K562 (cell line): Measurements from ENCODE around the gene HLF. TPM values are rescaled to one million over a fixed set of nuclear protein-coding genes. Genes with fewer than 3 reads are reported as not detected.

Source experiments
- ATAC-seq: fragments of 200-7000 bp; cut with Tn5 transposase; 3 replicates; pipeline ENCODE4 v1.9.1; 2020; ENCODE audit warnings: moderate library complexity
- BruUV-seq: library from RNA; stranded (reverse); fragments of 400-500 nt; replicated peaks from 2 replicates; lab custom pipeline; 2021; lab: Mats Ljungman, UMichigan
- CTCF ChIA-PET: fragments of 300-600 bp; formaldehyde crosslinking; extraction: SDS; loops from one replicate; lab custom pipeline; 2021; ENCODE audit warnings: low intra/inter-chr PET ratio; lab: Yijun Ruan, JAX
- POLR2A ChIA-PET: fragments of 300-600, 350-650 bp; sonication (Branson Sonifier 250); formaldehyde crosslinking; extraction: SDS; loops from one replicate; lab custom pipeline; 2021; ENCODE audit warnings: antibody characterized with exemption, inconsistent platforms; lab: Yijun Ruan, JAX
- DNase-seq, 4 experiments: peaks; one replicate each; pipeline versions ENCODE4 v3.0.0 to v3.0.0-alpha.2; 2011 to 2018; ENCODE audit warnings: low spot score in 3 of 4, mixed read lengths in 3 of 4; ENCODE audit errors: extremely low read depth in 1 of 4
- FAIRE-seq: peaks from 2 replicates; lab custom pipeline; 2011; peaks lifted over from hg19 to GRCh38; lab: Jason Lieb, UNC
- H2AFZ ChIP-seq: 2 replicates; pipeline ENCODE4 v1.6.0; 2011; ENCODE audit warnings: low read depth, low read length, control low read depth, inconsistent platforms
- H3K27ac ChIP-seq: fragments of 200-600 bp; 3 replicates; pipeline ENCODE4 v1.8.0; 2011; ENCODE audit warnings: low read depth, mild to moderate bottlenecking, control low read depth, inconsistent platforms, low read length, moderate library complexity, mixed read lengths; ENCODE audit errors: extremely low read depth
- H3K27me3 ChIP-seq, 2 experiments: fragments of 300-600 bp in 1 of 2; 2 replicates in 1 of 2; 3 replicates in 1 of 2; pipeline versions ENCODE4 v1.6.0 to v1.8.0; 2011; ENCODE audit warnings: inconsistent platforms in 2 of 2, low read length in 2 of 2, mild to moderate bottlenecking in 1 of 2, mixed read lengths in 1 of 2, moderate library complexity in 1 of 2; ENCODE audit not compliant: control insufficient read depth in 2 of 2, insufficient read depth in 2 of 2
- H3K36me3 ChIP-seq: fragments of 300-600 bp; 3 replicates; pipeline ENCODE4 v1.8.0; 2011; ENCODE audit warnings: mild to moderate bottlenecking, low read length, inconsistent platforms; ENCODE audit not compliant: control insufficient read depth, insufficient read depth
- H3K4me1 ChIP-seq, 2 experiments: fragments of 200-600 bp in 1 of 2; replicated peaks in 1 of 2; 2 replicates in 1 of 2; 3 replicates in 1 of 2; pipeline versions ENCODE4 v1.5.1 to v1.8.0; 2011; ENCODE audit warnings: inconsistent platforms in 2 of 2, low read length in 2 of 2, mild to moderate bottlenecking in 1 of 2, mixed read lengths in 1 of 2, moderate library complexity in 1 of 2; ENCODE audit not compliant: control insufficient read depth in 2 of 2, insufficient read depth in 2 of 2
- H3K4me2 ChIP-seq: 2 replicates; pipeline ENCODE4 v1.6.1; 2011; ENCODE audit warnings: low read length, control low read depth, inconsistent platforms, mixed read lengths; ENCODE audit not compliant: insufficient read depth
- H3K4me3 ChIP-seq: fragments of 200-600 bp; sonication (generic), shearing (Covaris generic); 2 replicates; pipeline ENCODE4 v1.5.1; 2016; ENCODE audit warnings: control low read depth, inconsistent platforms
- H3K79me2 ChIP-seq: fragments of 200-600 bp; 3 replicates; pipeline ENCODE4 v1.8.0; 2011; ENCODE audit warnings: low read length, inconsistent platforms; ENCODE audit not compliant: control insufficient read depth, insufficient read depth
- H3K9ac ChIP-seq, 2 experiments: 2 replicates each; pipeline versions ENCODE4 v1.6.0 to v1.6.1; 2011; ENCODE audit warnings: low read depth in 2 of 2, low read length in 2 of 2, control low read depth in 1 of 2, inconsistent platforms in 1 of 2, mild to moderate bottlenecking in 1 of 2, mixed read lengths in 1 of 2; ENCODE audit not compliant: insufficient read depth in 1 of 2
- H3K9me1 ChIP-seq: one replicate; pipeline ENCODE4 v1.6.0; 2011; ENCODE audit warnings: inconsistent platforms, mild to moderate bottlenecking, low read length, moderate library complexity; ENCODE audit not compliant: control insufficient read depth, insufficient read depth
- H3K9me3 ChIP-seq: replicated peaks from 2 replicates; pipeline ENCODE4 v1.5.1; 2011; ENCODE audit warnings: low read depth, low read length, inconsistent platforms; ENCODE audit not compliant: control insufficient read depth, insufficient read depth
- H4K20me1 ChIP-seq: replicated peaks from 2 replicates; pipeline ENCODE4 v1.6.1; 2011; ENCODE audit warnings: low read length, inconsistent platforms, mixed read lengths; ENCODE audit not compliant: control insufficient read depth, insufficient read depth
- CHD7 ChIP-seq: fragments of 200-600 bp; sonication (generic); IDR thresholded peaks from one replicate; pipeline ENCODE4 v1.6.1; 2012; ENCODE audit warnings: mild to moderate bottlenecking, low read depth, low read length, inconsistent platforms
- FOXJ3 ChIP-seq: sonication (generic); formaldehyde crosslinking; IDR thresholded peaks from 2 replicates; pipeline ENCODE4 v1.4.0; 2020; ENCODE audit warnings: mild to moderate bottlenecking, missing genetic modification reagents
- ZZZ3 ChIP-seq: fragments of 450-650 bp; IDR thresholded peaks from 2 replicates; pipeline ENCODE4 v1.6.1; 2016; ENCODE audit warnings: antibody characterized with exemption, mild to moderate bottlenecking, moderate library complexity
- WGBS: fragments of 100-300 bp; shearing (Covaris generic); methylation state at CpG from one replicate; pipeline ENCODE4 v1.1.6; 2016; ENCODE audit warnings: low coverage, mixed read lengths; ENCODE audit not compliant: insufficient coverage; ENCODE audit errors: missing lambda C conversion rate; 5-methylcytosine and 5-hydroxymethylcytosine counted together
- in situ Hi-C: fragments of 300-500 bp; cut with MboI; formaldehyde crosslinking; loops from 4 replicates; pipeline ENCODE4 v1.15.0; 2018; ENCODE audit warnings: inconsistent platforms, mixed read lengths
- intact Hi-C: fragments of 100-400 bp; cut with micrococcal nuclease; formaldehyde crosslinking; loops from 2 replicates; pipeline ENCODE4 v1.14.2; 2022
- polyA plus RNA-seq, 8 experiments: library from polyadenylated mRNA; depleted of rRNA in 4 of 8; stranded (reverse) in 5 of 8; unstranded in 3 of 8; fragments of >200 nt; fragmentation: Nextera tagmentation in 2 of 8; fragmentation: Illumina TruSeq in 1 of 8; extraction: Ambion mirVana in 2 of 8; extraction: Trizol in 1 of 8; gene quantifications; 2 replicates each; pipeline versions ENCODE4 v1.2.1 to v1.2.3, GENCODE V29; 2011 to 2014; ENCODE audit warnings: inconsistent platforms in 1 of 8, missing spikeins in 1 of 8
- total RNA-seq, 7 experiments: library from RNA; depleted of rRNA in 6 of 7; stranded (reverse); fragments of >200 nt in 6 of 7; fragmentation: Illumina TruSeq in 2 of 7; extraction: Trizol in 2 of 7; gene quantifications; 2 replicates each; pipeline versions ENCODE4 v1.2.1 to v1.2.3, GENCODE V29; 2011 to 2021; ENCODE audit warnings: low replicate concordance in 1 of 7
- TF ChIP-seq, protein P1 (sequence below): sonication (generic); formaldehyde crosslinking; IDR thresholded peaks from 2 replicates; pipeline ENCODE4 v1.8.0; 2022; ENCODE audit warnings: mild to moderate bottlenecking, missing genetic modification reagents

HLF gene
- total and polyA plus RNA-seq, 9 of the 15 experiments (the other 6 are each of a cell fraction or from before 2014, with no cell fraction given) = 0.03 to 0.24 (median 0.09) TPM

DNA sequence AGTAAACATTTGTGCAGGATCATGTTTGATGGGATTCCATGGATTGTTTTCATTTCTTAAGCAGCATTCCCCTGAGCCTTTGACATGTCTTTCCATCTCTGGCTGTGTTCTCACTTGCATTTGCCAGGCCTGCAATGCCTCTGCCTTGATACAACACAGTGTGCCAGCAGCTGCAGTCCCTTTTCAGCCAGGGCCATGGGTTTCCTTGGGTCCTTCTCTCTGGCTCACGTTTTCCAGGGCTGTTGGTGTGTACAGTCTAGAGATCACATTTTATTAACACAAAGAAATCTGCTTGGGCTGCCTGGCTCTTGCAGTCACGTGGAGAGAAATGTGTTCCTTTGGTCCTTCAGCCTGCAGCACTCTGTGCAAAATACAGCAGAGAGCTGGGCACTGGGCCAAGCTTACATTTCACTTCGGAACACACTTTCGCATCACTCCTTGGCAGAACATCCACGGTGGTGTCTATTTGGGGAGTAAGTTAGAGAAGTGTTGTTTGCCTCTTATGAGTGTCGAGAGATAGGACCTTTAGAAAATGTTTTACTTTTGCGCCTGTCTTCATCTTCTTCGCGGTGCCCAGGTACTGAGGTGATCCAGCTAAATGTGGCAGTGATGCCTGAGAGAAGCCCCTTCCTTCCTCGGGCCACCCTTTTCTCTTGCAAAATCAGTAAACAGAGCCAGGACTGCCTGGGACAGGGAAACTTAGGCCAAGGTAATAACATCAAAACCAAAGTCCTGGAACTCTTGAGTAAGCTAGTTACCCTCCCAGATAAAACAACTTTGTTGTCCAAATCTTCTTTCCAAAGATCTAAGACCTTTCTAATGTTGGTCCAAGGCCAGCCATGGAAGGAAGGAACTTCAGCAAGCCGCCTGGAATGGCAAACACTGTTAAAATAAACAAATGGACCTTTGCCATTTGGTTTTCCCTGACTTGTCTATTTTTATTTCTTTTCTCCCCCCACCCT lies 20.9 kb downstream of the HLF start:
- intact Hi-C loops = no loop called here
- ChIA-PET CTCF (no interaction called here), POLR2A (no interaction called here)
- H3K27me3 ChIP-seq = peaks cover 0 to 4% of the 10 kb centered on the region in 2 experiments; a peak in 3 of 5 replicates
- BruUV-seq = no TSS peak
- in situ Hi-C loops = no loop called here
- H3K4me2 ChIP-seq = no peak overlapping the region
- no peak overlapping the region for H3K9ac ChIP-seq
- no peaks in the 10 kb centered on the region for H3K9me1 ChIP-seq
- no peaks in the 10 kb centered on the region for H4K20me1 ChIP-seq
- H2AFZ ChIP-seq = no peak overlapping the region
- no peak for FAIRE-seq
- no peak overlapping the region for H3K27ac ChIP-seq
- DNase-seq = no peak
- no peaks in the 10 kb centered on the region for H3K79me2 ChIP-seq
- no peaks in the 10 kb centered on the region for H3K36me3 ChIP-seq
- H3K4me3 ChIP-seq = no peak overlapping the region
- 16% methylated on average over 11 of the region's 11 CpGs for WGBS
- no peak for ATAC-seq
- H3K4me1 ChIP-seq = no peaks in the 10 kb centered on the region
- H3K9me3 ChIP-seq = no peaks in the 10 kb centered on the region
- TF ChIP-seq FOXJ3 (CRISPR knock-in tag) (no peak), CHD7 (no peak), ZZZ3 (no peak)
- TF ChIP-seq, protein P1, sequence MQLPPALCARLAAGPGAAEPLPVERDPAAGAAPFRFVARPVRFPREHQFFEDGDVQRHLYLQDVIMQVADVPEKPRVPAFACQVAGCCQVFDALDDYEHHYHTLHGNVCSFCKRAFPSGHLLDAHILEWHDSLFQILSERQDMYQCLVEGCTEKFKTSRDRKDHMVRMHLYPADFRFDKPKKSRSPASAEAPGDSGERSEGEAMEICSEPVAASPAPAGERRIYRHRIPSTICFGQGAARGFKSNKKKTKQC (CRISPR knock-in tag) = no peak
